H1 (cell line): ENCODE measurements around the gene TNFRSF14. TPM values are rescaled to one million over a fixed set of nuclear protein-coding genes. Genes with fewer than 3 reads are reported as not detected.
A peak's percentile ranks its signal among the peaks of the same experiment; 100 is the strongest.

Source experiments
- CTCF ChIA-PET: fragments of 300-600 bp; sonication (Branson Sonifier 250); formaldehyde crosslinking; loops from one replicate; lab custom pipeline; 2021; ENCODE audit not compliant: partially characterized antibody; lab: Charles Lee
- POLR2A ChIA-PET: fragments of 300-600 bp; sonication (Branson Sonifier 250); formaldehyde crosslinking; loops from one replicate; lab custom pipeline; 2021; ENCODE audit warnings: inconsistent platforms; ENCODE audit not compliant: partially characterized antibody; lab: Charles Lee
- DNase-seq, 2 experiments: peaks; one replicate each; pipeline versions ENCODE4 v3.0.0 to v3.0.0-alpha.2; 2010 to 2022; ENCODE audit warnings: low spot score in 2 of 2, low read depth in 1 of 2, mixed read lengths in 1 of 2
- FAIRE-seq: peaks from 2 replicates; lab custom pipeline; 2011; peaks lifted over from hg19 to GRCh38; lab: Jason Lieb, UNC
- H2AFZ ChIP-seq: 2 replicates; pipeline ENCODE4 v1.8.1; 2012; ENCODE audit warnings: low read length, inconsistent platforms
- H2AK5ac ChIP-seq: 2 replicates; pipeline ENCODE4 v1.6.1; 2013; ENCODE audit warnings: low read depth, low read length
- H2BK120ac ChIP-seq: replicated peaks from 2 replicates; pipeline ENCODE3; 2013; ENCODE audit warnings: low read depth, low read length, inconsistent platforms
- H2BK12ac ChIP-seq: 2 replicates; pipeline ENCODE4 v1.6.1; 2013; ENCODE audit warnings: low read depth, low read length
- H2BK15ac ChIP-seq: 2 replicates; pipeline ENCODE4 v1.6.1; 2013; ENCODE audit warnings: low read length
- H2BK20ac ChIP-seq: 2 replicates; pipeline ENCODE4 v1.6.1; 2013; ENCODE audit warnings: low read length
- H2BK5ac ChIP-seq: 2 replicates; pipeline ENCODE4 v1.6.1; 2013; ENCODE audit warnings: low read depth, low read length
- H3K14ac ChIP-seq: 2 replicates; pipeline ENCODE4 v1.6.1; 2013; ENCODE audit warnings: inconsistent platforms; ENCODE audit not compliant: insufficient read length
- H3K18ac ChIP-seq: 2 replicates; pipeline ENCODE4 v1.6.1; 2013; ENCODE audit warnings: low read length; ENCODE audit errors: extremely low read depth
- H3K23ac ChIP-seq: 2 replicates; pipeline ENCODE4 v1.6.1; 2013; ENCODE audit warnings: inconsistent platforms; ENCODE audit not compliant: insufficient read length
- H3K23me2 ChIP-seq: 2 replicates; pipeline ENCODE4 v1.6.1; 2013; ENCODE audit warnings: low read depth, low read length
- H3K27ac ChIP-seq: 2 replicates; pipeline ENCODE4 v1.6.1; 2011; ENCODE audit warnings: low read depth, low read length, inconsistent platforms
- H3K27me3 ChIP-seq, 4 experiments: replicated peaks in 1 of 4; 1 replicate in 1 of 4; 2 replicates in 3 of 4; pipeline versions ENCODE4 v1.6.1 to v1.8.1; 2011 to 2013; ENCODE audit warnings: low read length in 3 of 4, mild to moderate bottlenecking in 3 of 4, inconsistent platforms in 2 of 4, mixed read lengths in 2 of 4, moderate library complexity in 1 of 4; ENCODE audit not compliant: control insufficient read depth in 3 of 4, insufficient read depth in 3 of 4; ENCODE audit errors: extremely low read depth in 1 of 4
- H3K36me3 ChIP-seq, 4 experiments: 2 replicates each; pipeline versions ENCODE4 v1.6.1 to v1.8.1; 2011 to 2013; ENCODE audit warnings: mild to moderate bottlenecking in 4 of 4, low read length in 3 of 4, moderate library complexity in 2 of 4, control low read depth in 1 of 4, inconsistent platforms in 1 of 4; ENCODE audit not compliant: insufficient read depth in 4 of 4, control insufficient read depth in 2 of 4
- H3K4ac ChIP-seq: replicated peaks from 2 replicates; pipeline ENCODE3; 2013; ENCODE audit warnings: low read length, low read depth, mixed read lengths, inconsistent platforms; ENCODE audit not compliant: insufficient read length
- H3K4me1 ChIP-seq, 4 experiments: replicated peaks in 1 of 4; 1 replicate in 1 of 4; 2 replicates in 3 of 4; pipeline versions ENCODE4 v1.6.1 to v1.8.1; 2011 to 2013; ENCODE audit warnings: low read length in 3 of 4, inconsistent platforms in 2 of 4, mixed read lengths in 1 of 4; ENCODE audit not compliant: insufficient read depth in 4 of 4, control insufficient read depth in 3 of 4
- H3K4me2 ChIP-seq, 2 experiments: 2 replicates each; pipeline versions ENCODE4 v1.6.1 to v1.8.1; 2011 to 2013; ENCODE audit warnings: low read depth in 2 of 2, low read length in 2 of 2, control low read depth in 1 of 2, inconsistent platforms in 1 of 2, mild to moderate bottlenecking in 1 of 2; ENCODE audit not compliant: insufficient read depth in 1 of 2
- H3K4me3 ChIP-seq, 4 experiments: fragments of 200-600, 300-600 bp in 1 of 4; sonication (generic), shearing (Covaris generic), sonication (Bioruptor Twin) in 1 of 4; 2 replicates each; pipeline versions ENCODE4 v1.5.1 to v1.8.1; 2011 to 2016; ENCODE audit warnings: low read length in 4 of 4, low read depth in 3 of 4, control low read depth in 2 of 4, inconsistent platforms in 2 of 4, mild to moderate bottlenecking in 2 of 4, mixed read lengths in 1 of 4, moderate library complexity in 1 of 4; ENCODE audit not compliant: insufficient read depth in 2 of 4; ENCODE audit errors: extremely low read depth in 1 of 4
- H3K56ac ChIP-seq: replicated peaks from 2 replicates; pipeline ENCODE3; 2013; ENCODE audit warnings: low read depth, mild to moderate bottlenecking, mixed read lengths, low read length, inconsistent platforms; ENCODE audit not compliant: insufficient read length
- H3K79me1 ChIP-seq: 2 replicates; pipeline ENCODE4 v1.6.1; 2013; ENCODE audit warnings: low read depth, low read length, control low read depth
- H3K79me2 ChIP-seq, 2 experiments: 2 replicates each; pipeline versions ENCODE4 v1.6.1 to v1.8.1; 2012 to 2013; ENCODE audit warnings: low read length in 2 of 2, mild to moderate bottlenecking in 2 of 2, inconsistent platforms in 1 of 2; ENCODE audit not compliant: insufficient read depth in 2 of 2, control insufficient read depth in 1 of 2
- H3K9ac ChIP-seq, 4 experiments: replicated peaks in 1 of 4; 1 replicate in 1 of 4; 2 replicates in 3 of 4; pipeline versions ENCODE4 v1.6.1 to v1.8.1; 2011 to 2013; ENCODE audit warnings: low read depth in 3 of 4, low read length in 3 of 4, control low read depth in 2 of 4, mild to moderate bottlenecking in 2 of 4, moderate library complexity in 2 of 4, inconsistent platforms in 1 of 4; ENCODE audit errors: extremely low read depth in 1 of 4
- H3K9me3 ChIP-seq, 2 experiments: 2 replicates each; pipeline versions ENCODE4 v1.6.1 to v1.8.1; 2012 to 2013; ENCODE audit warnings: mild to moderate bottlenecking in 2 of 2, moderate library complexity in 2 of 2, control low read depth in 1 of 2, inconsistent platforms in 1 of 2, low read depth in 1 of 2, low read length in 1 of 2, mixed read lengths in 1 of 2; ENCODE audit not compliant: insufficient read depth in 2 of 2
- H4K20me1 ChIP-seq, 2 experiments: replicated peaks in 1 of 2; 2 replicates each; pipeline versions ENCODE3 to v1.8.1; 2011 to 2013; ENCODE audit warnings: inconsistent platforms in 2 of 2, low read length in 2 of 2, mild to moderate bottlenecking in 1 of 2; ENCODE audit not compliant: insufficient read depth in 2 of 2, control insufficient read depth in 1 of 2
- H4K5ac ChIP-seq: 2 replicates; pipeline ENCODE4 v1.6.1; 2013; ENCODE audit warnings: low read length, low read depth, mixed read lengths, inconsistent platforms; ENCODE audit not compliant: insufficient read length
- H4K8ac ChIP-seq: 2 replicates; pipeline ENCODE4 v1.8.0; 2013; ENCODE audit warnings: mild to moderate bottlenecking, moderate library complexity, low read length, inconsistent platforms; ENCODE audit not compliant: insufficient read depth; ENCODE audit errors: extremely low read depth
- H4K91ac ChIP-seq: replicated peaks from 2 replicates; pipeline ENCODE3; 2013; ENCODE audit warnings: low read length, mixed read lengths, inconsistent platforms; ENCODE audit not compliant: insufficient read length
- CBX8 ChIP-seq: fragments of 300-800, 300-1000 bp; sonication (generic); IDR thresholded peaks from 2 replicates; pipeline ENCODE4 v1.7.1; 2016; ENCODE audit warnings: low read depth, low read length, borderline replicate concordance
- GTF2F1 ChIP-seq: IDR thresholded peaks from 2 replicates; pipeline ENCODE4 v1.6.1; 2012; ENCODE audit warnings: low read depth, low read length, improper control_type of control experiment, borderline replicate concordance
- HDAC2 ChIP-seq, 2 experiments: fragments of 300-600 bp in 1 of 2; sonication (generic) in 1 of 2; IDR thresholded peaks; 2 replicates each; pipeline ENCODE4 v1.6.1; 2011 to 2012; ENCODE audit warnings: low read depth in 2 of 2, low read length in 2 of 2, mild to moderate bottlenecking in 2 of 2, moderate library complexity in 2 of 2, borderline replicate concordance in 1 of 2, inconsistent platforms in 1 of 2
- JUND ChIP-seq: IDR thresholded peaks from 2 replicates; pipeline ENCODE4 v1.6.1; 2011; ENCODE audit warnings: mild to moderate bottlenecking, improper control_type of control experiment, low read length
- POLR2AphosphoS5 ChIP-seq: IDR thresholded peaks from 2 replicates; pipeline ENCODE4 v1.6.1; 2011; ENCODE audit warnings: low read depth, low read length
- SP1 ChIP-seq: IDR thresholded peaks from 2 replicates; pipeline ENCODE4 v1.6.1; 2011; ENCODE audit warnings: low read depth, low read length
- ZNF274 ChIP-seq: IDR thresholded peaks from 2 replicates; pipeline ENCODE4 v1.7.0; 2012; ENCODE audit warnings: low read length, borderline replicate concordance; ENCODE audit errors: extremely low read depth
- WGBS, 2 experiments: shearing (Covaris generic) in 1 of 2; methylation state at CpG; one replicate each; pipeline versions ENCODE4 v1.1.6 to v1.1.7; 2013 to 2015; ENCODE audit warnings: low lambda C conversion rate in 2 of 2, mixed read lengths in 2 of 2, inconsistent platforms in 1 of 2, low coverage in 1 of 2, missing lambda C conversion rate in 1 of 2; ENCODE audit not compliant: insufficient replicate concordance in 2 of 2, insufficient coverage in 1 of 2, insufficient read length in 1 of 2; ENCODE audit errors: extremely low coverage in 1 of 2, missing lambda C conversion rate in 1 of 2; 5-methylcytosine and 5-hydroxymethylcytosine counted together
- polyA plus RNA-seq, 7 experiments: library from polyadenylated mRNA; depleted of rRNA in 3 of 7; stranded (reverse) in 5 of 7; unstranded in 2 of 7; fragments of >200 nt in 5 of 7; fragments of 200-250 nt in 2 of 7; gene quantifications; 1 replicate in 5 of 7; 2 replicates in 1 of 7; 4 replicates in 1 of 7; pipeline versions ENCODE4 v1.2.1 to v1.2.3, GENCODE V29; 2011 to 2013; ENCODE audit warnings: missing spikeins in 2 of 7, mixed read lengths in 2 of 7
- total RNA-seq: library from RNA; stranded (reverse); fragmentation: NEBNext Ultra II Directional; extraction: Animal tissue kit (Norgen Biotek cat#: 25700); gene quantifications from 2 replicates; pipeline ENCODE4 v1.2.1, GENCODE V29; 2021
- TF ChIP-seq, protein P1 (sequence below): IDR thresholded peaks from 2 replicates; pipeline ENCODE4 v1.6.1; 2012; ENCODE audit warnings: inconsistent platforms
- TF ChIP-seq, protein P2 (sequence below): IDR thresholded peaks from 2 replicates; pipeline ENCODE4 v1.6.1; 2011; ENCODE audit warnings: low read depth, mild to moderate bottlenecking, low read length; ENCODE audit not compliant: insufficient read depth

The TNFRSF14 gene
- total and polyA plus RNA-seq, 2 of the 8 experiments (the other 6 are each of a cell fraction or from before 2014, with no cell fraction given): 0.36 to 0.50 TPM

DNA sequence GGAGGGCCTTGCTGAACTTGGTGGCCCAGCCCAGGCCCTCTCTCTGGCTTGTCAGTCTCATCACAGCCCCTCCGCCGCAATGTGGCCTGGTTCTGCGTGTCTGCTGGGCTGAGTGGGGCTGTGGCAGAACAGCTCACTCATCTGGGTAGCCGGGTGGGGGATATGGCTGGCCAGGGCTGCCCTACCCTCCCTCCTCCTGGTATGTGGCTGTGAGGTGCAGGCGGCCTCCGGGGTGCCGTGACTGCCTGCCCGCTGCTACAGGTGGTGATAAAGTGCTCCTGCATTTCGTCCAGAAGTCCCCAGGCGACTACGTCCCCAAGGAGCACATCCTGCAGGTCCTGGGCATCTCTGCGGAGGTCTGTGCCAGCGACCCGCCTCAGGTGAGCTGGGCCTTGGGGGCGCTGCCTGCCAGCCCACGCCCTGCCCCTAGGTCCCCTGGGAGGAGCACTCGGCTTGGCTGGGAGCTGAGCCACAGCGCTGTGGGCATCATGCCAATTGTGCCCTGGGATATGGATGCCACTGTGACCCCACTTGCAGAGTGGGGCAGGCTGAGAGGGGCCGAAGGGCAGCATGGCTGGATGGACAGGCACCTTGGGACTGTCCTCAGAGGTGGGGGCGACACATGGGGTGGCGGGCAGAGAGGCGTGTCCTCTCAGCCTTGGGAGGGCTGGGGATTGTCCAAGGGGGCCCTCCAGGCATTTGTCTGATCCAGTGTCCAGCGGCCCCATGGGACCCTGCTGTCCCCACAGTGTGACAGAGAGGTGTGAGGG lies 32.7 kb downstream of the TNFRSF14 start:
- Histone ChIP-seq H4K91ac (no peak overlapping the region), H3K14ac (no peak overlapping the region), H3K9me3 (peaks cover 0 to 12% of the 10 kb centered on the region in 2 experiments; a peak in 2 of 4 replicates), H2AFZ (no peak overlapping the region), H3K4ac (no peak overlapping the region), H3K56ac (no peak overlapping the region), H2BK20ac (no peak overlapping the region), H2BK5ac (no peak overlapping the region), H3K4me3 (no peak overlapping the region), H3K79me1 (no peaks in the 10 kb centered on the region; the same call in 1 of the 2 replicates), H4K8ac (peak overlapping the region; percentile 62; the same call in 1 of the 2 replicates), H3K36me3 (peaks cover 0 to 8% (median 0%) of the 10 kb centered on the region in 4 experiments; a peak in 1 of 8 replicates), H3K4me2 (no peak overlapping the region), H4K5ac (no peak overlapping the region), H2AK5ac (no peak overlapping the region), H3K18ac (no peak overlapping the region), H3K27me3 (no peaks in the 10 kb centered on the region), H3K27ac (no peak overlapping the region), H2BK15ac (no peak overlapping the region), H3K23me2 (peaks cover 12% of the 10 kb centered on the region), H2BK12ac (no peak overlapping the region), H3K23ac (no peak overlapping the region), H4K20me1 (peaks cover 2 to 3% of the 10 kb centered on the region in 2 experiments), H2BK120ac (no peak overlapping the region), H3K4me1 (peaks cover 0 to 19% (median 8%) of the 10 kb centered on the region in 4 experiments; a peak in 3 of 7 replicates), H3K9ac (no peak overlapping the region), H3K79me2 (no peaks in the 10 kb centered on the region)
- ChIA-PET POLR2A (no interaction called here), CTCF (no interaction called here)
- FAIRE-seq (no peak), DNase-seq (no peak)
- WGBS, 2 experiments: 91% methylated on average over 16 of the region's 23 CpGs; no CpG with 5 or more reads in 1 of the 2 experiments
- TF ChIP-seq ZNF274: no peak
- no peak for TF ChIP-seq HDAC2 (IDR thresholded peaks at IDR 0.05; ENCODE audit: borderline replicate concordance in 1 of 2, low read depth in 2 of 2, low read length in 2 of 2)
- TF ChIP-seq SP1: no peak
- no peak for TF ChIP-seq GTF2F1
- TF ChIP-seq, protein P1, sequence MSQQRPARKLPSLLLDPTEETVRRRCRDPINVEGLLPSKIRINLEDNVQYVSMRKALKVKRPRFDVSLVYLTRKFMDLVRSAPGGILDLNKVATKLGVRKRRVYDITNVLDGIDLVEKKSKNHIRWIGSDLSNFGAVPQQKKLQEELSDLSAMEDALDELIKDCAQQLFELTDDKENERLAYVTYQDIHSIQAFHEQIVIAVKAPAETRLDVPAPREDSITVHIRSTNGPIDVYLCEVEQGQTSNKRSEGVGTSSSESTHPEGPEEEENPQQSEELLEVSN: no peak
- TF ChIP-seq, protein P2, sequence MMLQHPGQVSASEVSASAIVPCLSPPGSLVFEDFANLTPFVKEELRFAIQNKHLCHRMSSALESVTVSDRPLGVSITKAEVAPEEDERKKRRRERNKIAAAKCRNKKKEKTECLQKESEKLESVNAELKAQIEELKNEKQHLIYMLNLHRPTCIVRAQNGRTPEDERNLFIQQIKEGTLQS: no peak
- TF ChIP-seq POLR2AphosphoS5: no peak
- TF ChIP-seq JUND: no peak
- TF ChIP-seq CBX8: no peak
